GM18526 (cell line): Measurements from ENCODE around the gene TAF1A.

ENCODE experiments used
- POLR2A ChIP-seq: IDR thresholded peaks from 3 replicates; pipeline ENCODE4 v1.6.1; 2011; ENCODE audit not compliant: insufficient read length; ENCODE audit errors: extremely low read depth

TAF1A gene

DNA sequence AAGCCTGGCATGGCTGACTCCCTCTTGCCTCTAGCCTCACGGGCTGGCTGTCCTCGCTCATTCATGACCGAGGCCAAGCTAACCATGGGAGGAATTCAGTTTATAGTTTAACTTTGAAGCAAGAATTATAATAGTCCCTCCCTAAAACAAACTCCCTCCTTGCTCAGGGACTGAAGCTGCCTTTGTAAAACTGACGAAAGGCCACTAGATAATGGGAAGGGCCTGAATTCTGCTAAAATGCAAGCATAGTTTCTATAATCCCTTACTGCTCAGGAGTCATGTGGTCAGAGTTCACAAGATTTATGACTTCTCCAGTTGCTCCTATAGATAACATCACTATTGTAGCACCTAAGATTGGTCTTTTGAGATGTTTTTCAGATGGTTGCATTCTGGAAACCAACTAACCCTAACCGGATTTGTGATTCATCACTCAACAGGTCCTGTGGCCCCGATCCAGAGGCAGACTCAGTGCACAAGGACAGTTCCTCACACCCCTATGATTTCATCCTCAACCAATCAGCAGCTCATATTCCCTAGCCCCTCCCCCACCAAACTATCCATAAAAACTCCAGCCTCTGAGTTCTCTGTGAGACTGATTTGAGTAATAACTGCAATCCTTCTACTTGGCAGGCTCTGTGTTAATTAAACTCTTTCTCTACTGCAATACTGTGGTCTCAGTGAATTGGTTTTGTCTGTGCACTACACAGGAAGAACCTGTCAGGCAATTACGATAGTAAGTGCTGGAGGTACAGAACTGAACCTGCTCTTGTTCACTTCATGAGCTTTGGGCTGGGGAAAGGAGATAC is 68.2 kb downstream of the TAF1A start:
- TF ChIP-seq POLR2A: no peak
